HEK293T (cell line): ENCODE results near the gene SLAMF1.

Experiments used
- CTCF ChIA-PET: fragments of 350-600 bp; formaldehyde crosslinking; extraction: SDS; loops from one replicate; lab custom pipeline; 2021; ENCODE audit warnings: antibody characterized with exemption, inconsistent platforms; lab: Yijun Ruan, JAX
- POLR2A ChIA-PET: fragments of 350-600 bp; formaldehyde crosslinking; extraction: SDS; loops from one replicate; lab custom pipeline; 2020; ENCODE audit warnings: antibody characterized with exemption, inconsistent platforms; lab: Yijun Ruan, JAX
- DNase-seq: peaks from one replicate; pipeline ENCODE4 v3.0.0; 2012; ENCODE audit warnings: mixed read lengths; ENCODE audit errors: extremely low spot score
- ARNT ChIP-seq: fragments of 450-650 bp; IDR thresholded peaks from 2 replicates; pipeline ENCODE4 v1.6.1; 2017; ENCODE audit warnings: mild to moderate bottlenecking
- BHLHE40 ChIP-seq: fragments of 450-650 bp; IDR thresholded peaks from 2 replicates; pipeline ENCODE4 v1.6.1; 2016; ENCODE audit warnings: mild to moderate bottlenecking, moderate library complexity, borderline replicate concordance
- CTBP1 ChIP-seq: fragments of 450-650 bp; IDR thresholded peaks from 2 replicates; pipeline ENCODE4 v1.6.1; 2016; ENCODE audit warnings: borderline replicate concordance
- ELF4 ChIP-seq: fragments of 450-650 bp; IDR thresholded peaks from 2 replicates; pipeline ENCODE4 v1.6.1; 2017; ENCODE audit warnings: antibody characterized with exemption
- FOXA1 ChIP-seq: fragments of 450-650 bp; IDR thresholded peaks from 2 replicates; pipeline ENCODE4 v1.6.1; 2016; ENCODE audit warnings: mild to moderate bottlenecking
- FOXK2 ChIP-seq: fragments of 450-650 bp; IDR thresholded peaks from 2 replicates; pipeline ENCODE4 v1.6.1; 2016; ENCODE audit warnings: mild to moderate bottlenecking
- FOXM1 ChIP-seq: fragments of 450-650 bp; IDR thresholded peaks from 2 replicates; pipeline ENCODE4 v1.6.1; 2017; ENCODE audit warnings: mild to moderate bottlenecking, borderline replicate concordance
- HDGF ChIP-seq: fragments of 450-650 bp; IDR thresholded peaks from 2 replicates; pipeline ENCODE4 v1.6.1; 2017; ENCODE audit warnings: antibody characterized with exemption, borderline replicate concordance
- L3MBTL2 ChIP-seq: fragments of 450-650 bp; conservative IDR thresholded peaks from 2 replicates; pipeline ENCODE4 v1.6.1; 2016; ENCODE audit warnings: mild to moderate bottlenecking
- LEF1 ChIP-seq: fragments of 450-650 bp; IDR thresholded peaks from 2 replicates; pipeline ENCODE4 v1.6.1; 2017; ENCODE audit warnings: mild to moderate bottlenecking, borderline replicate concordance
- NFRKB ChIP-seq: fragments of 450-650 bp; IDR thresholded peaks from 2 replicates; pipeline ENCODE4 v1.6.1; 2016; ENCODE audit warnings: mild to moderate bottlenecking, moderate library complexity
- PKNOX1 ChIP-seq: fragments of 450-650 bp; IDR thresholded peaks from 2 replicates; pipeline ENCODE4 v1.6.1; 2016
- SP1 ChIP-seq: fragments of 450-650 bp; IDR thresholded peaks from 2 replicates; pipeline ENCODE4 v1.6.1; 2017
- SUZ12 ChIP-seq: fragments of 450-650 bp; IDR thresholded peaks from 2 replicates; pipeline ENCODE4 v1.6.1; 2016; ENCODE audit warnings: mild to moderate bottlenecking
- TARDBP ChIP-seq: fragments of 450-650 bp; IDR thresholded peaks from 2 replicates; pipeline ENCODE4 v1.6.1; 2016
- ZNF384 ChIP-seq: fragments of 450-650 bp; IDR thresholded peaks from 2 replicates; pipeline ENCODE4 v1.6.1; 2016

SLAMF1 gene

GRCh38 chr1:160651433-160652064, 4.7 kb upstream of the SLAMF1 start:
- DNase-seq: no peak

GRCh38 chr1:160647329-160647720, 481 bp upstream of the SLAMF1 start:
- no peak for TF ChIP-seq PKNOX1
- TF ChIP-seq FOXM1: no peak
- TF ChIP-seq LEF1: no peak
- TF ChIP-seq FOXK2: no peak
- no peak for TF ChIP-seq NFRKB
- TF ChIP-seq BHLHE40: no peak
- TF ChIP-seq ELF4: no peak
- TF ChIP-seq ZNF384: no peak
- no peak for TF ChIP-seq FOXA1
- no peak for TF ChIP-seq HDGF
- TF ChIP-seq L3MBTL2: no peak
- TF ChIP-seq SP1: no peak
- TF ChIP-seq CTBP1: no peak
- no peak for TF ChIP-seq SUZ12
- TF ChIP-seq TARDBP: no peak
- POLR2A ChIA-PET: no interaction called here
- CTCF ChIA-PET: no interaction called here
- no peak for DNase-seq

More at GRCh38 chr1:160651433-160652064, 4.7 kb upstream of the SLAMF1 start:
- TF ChIP-seq BHLHE40: no peak
- no peak for TF ChIP-seq L3MBTL2
- no peak for TF ChIP-seq FOXK2
- TF ChIP-seq CTBP1: no peak
- no peak for TF ChIP-seq FOXM1
- TF ChIP-seq SUZ12: no peak
- TF ChIP-seq ELF4: no peak
- TF ChIP-seq FOXA1: no peak
- no peak for TF ChIP-seq HDGF
- no peak for TF ChIP-seq NFRKB
- no peak for TF ChIP-seq ZNF384
- no peak for TF ChIP-seq SP1
- no peak for TF ChIP-seq PKNOX1
- no peak for TF ChIP-seq ARNT
- no peak for TF ChIP-seq LEF1
- no peak for TF ChIP-seq TARDBP
- CTCF ChIA-PET: no interaction called here
- POLR2A ChIA-PET: no interaction called here

GRCh38 chr1:160646180-160646579, 664 bp downstream of the SLAMF1 start:
- TF ChIP-seq SUZ12 (no peak), SP1 (no peak), TARDBP (no peak), NFRKB (no peak), ARNT (no peak), ZNF384 (no peak), FOXM1 (no peak), HDGF (no peak), L3MBTL2 (no peak), ELF4 (no peak), FOXA1 (no peak)
- DNase-seq: no peak
- ChIA-PET CTCF (no interaction called here), POLR2A (no interaction called here)

- DNase-seq: no peak
- ChIA-PET POLR2A (no interaction called here), CTCF (no interaction called here)
- TF ChIP-seq FOXK2 (no peak), TARDBP (no peak), NFRKB (no peak), SP1 (no peak), HDGF (no peak), ARNT (no peak), BHLHE40 (no peak), PKNOX1 (no peak), SUZ12 (no peak)
Measured at GRCh38 chr1:160645386-160646130, 1.3 kb downstream of the SLAMF1 start.

GRCh38 chr1:160644399-160644798, 2.4 kb downstream of the SLAMF1 start:
- POLR2A ChIA-PET: no interaction called here
- CTCF ChIA-PET: interaction anchor here (0.6 kb wide), 1 partner anchor 186 kb away, joined by 3 read pairs; no protein-coding TSS in a partner anchor
- no peak for DNase-seq
- TF ChIP-seq SP1 (no peak), CTBP1 (no peak), HDGF (no peak), FOXK2 (no peak), ARNT (no peak), L3MBTL2 (no peak), NFRKB (no peak)

GRCh38 chr1:160643138-160643537, 3.7 kb downstream of the SLAMF1 start:
- TF ChIP-seq ELF4: no peak
- TF ChIP-seq HDGF: no peak
- no peak for TF ChIP-seq NFRKB
- no peak for TF ChIP-seq PKNOX1
- TF ChIP-seq FOXM1: no peak
- TF ChIP-seq ARNT: no peak
- TF ChIP-seq BHLHE40: no peak
- TF ChIP-seq CTBP1: no peak
- TF ChIP-seq TARDBP: no peak
- no peak for TF ChIP-seq LEF1
- no peak for TF ChIP-seq SP1
- TF ChIP-seq SUZ12: no peak
- TF ChIP-seq ZNF384: no peak
- no peak for TF ChIP-seq FOXK2
- no peak for TF ChIP-seq L3MBTL2
- TF ChIP-seq FOXA1: no peak
- ChIA-PET POLR2A (no interaction called here), CTCF (no interaction called here)
- no peak for DNase-seq
